Endometrial microvascular endothelial cells (primary cell): Measurements from ENCODE around the gene FAM168A. TPM values are rescaled to one million over a fixed set of nuclear protein-coding genes. Genes with fewer than 3 reads are reported as not detected.
"Not testable (repeated sequence)": the region's sequence is repeated elsewhere in the genome, so short reads cannot be mapped to it uniquely, and the experiment has no call there.

Experiments
- in situ Hi-C: cut with HindIII; loops from 2 replicates; pipeline ENCODE4 v1.10.0; 2017; ENCODE audit warnings: low sequenced_read_pairs, low pct_unique_long_range_greater_than_20kb; ENCODE audit errors: inconsistent ontology term
- total RNA-seq: library from RNA; depleted of rRNA; stranded (reverse); fragments of >200 nt; gene quantifications from one replicate; pipeline ENCODE4 v1.2.3, GENCODE V29; 2015; ENCODE audit errors: inconsistent ontology term

Gene FAM168A
- total RNA-seq, 1 donor from 2014 or later, result 13.4 TPM

DNA sequence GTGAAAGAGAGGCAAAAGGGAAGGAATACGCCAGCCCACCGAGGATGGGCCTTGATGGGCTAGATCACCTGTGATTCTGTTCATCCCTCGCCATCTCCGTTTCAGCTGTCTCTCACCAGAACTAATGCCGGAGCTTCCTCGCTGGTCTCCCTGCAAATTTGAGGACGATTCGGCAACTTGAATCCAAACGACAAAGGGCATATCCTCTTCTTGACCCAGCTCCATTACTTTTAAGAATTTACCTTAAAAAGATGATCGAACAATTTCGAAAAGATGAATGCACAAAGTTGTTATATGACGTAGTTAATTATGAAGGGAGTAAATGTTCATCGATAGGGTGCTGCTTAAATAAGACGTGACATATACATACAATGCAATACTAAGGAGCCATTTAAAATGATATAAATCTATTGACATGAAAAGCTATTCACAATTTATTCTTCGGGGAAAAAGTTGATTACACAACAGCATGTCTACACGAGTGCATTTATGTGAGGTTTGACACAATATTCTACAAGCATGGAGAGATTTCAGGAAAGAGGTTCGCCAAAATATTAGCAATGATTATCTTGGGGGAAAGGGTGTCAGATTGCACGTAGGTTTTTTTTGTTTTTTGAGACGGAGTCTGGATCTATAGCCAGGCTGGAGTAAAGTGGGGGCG is 937 bp upstream of the FAM168A start:
- in situ Hi-C loops, result no loop called here

DNA sequence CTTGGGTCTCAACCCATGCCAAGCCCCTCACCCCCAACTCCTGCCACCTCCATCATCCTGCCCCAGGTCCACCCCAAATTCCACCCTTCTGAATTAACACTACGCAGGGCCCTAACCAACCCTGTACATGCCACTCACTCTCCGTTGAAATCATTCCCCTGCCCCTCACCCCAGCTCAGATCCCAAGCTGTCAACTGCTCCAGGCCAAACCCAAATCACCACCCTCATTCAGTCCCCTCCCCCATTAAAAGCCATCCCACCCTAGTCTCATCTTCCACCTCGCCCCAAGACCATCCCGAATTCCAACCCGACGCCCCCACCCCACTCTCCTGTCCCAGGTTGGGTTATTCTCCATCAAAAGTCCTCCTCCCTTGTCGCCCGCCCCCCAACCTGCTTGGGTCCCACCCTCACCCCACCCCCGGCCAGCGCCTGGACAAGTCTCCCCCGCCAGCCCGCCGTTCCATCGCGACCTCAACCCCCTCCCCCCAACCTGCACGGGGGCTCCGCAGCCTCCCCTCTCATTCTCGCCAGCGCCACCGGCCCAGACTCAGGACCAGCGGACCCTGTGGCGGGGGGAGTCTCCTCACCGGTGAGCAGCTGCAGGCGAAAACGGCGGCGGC is 466 bp downstream of the FAM168A start:
- in situ Hi-C loops, result no loop called here

DNA sequence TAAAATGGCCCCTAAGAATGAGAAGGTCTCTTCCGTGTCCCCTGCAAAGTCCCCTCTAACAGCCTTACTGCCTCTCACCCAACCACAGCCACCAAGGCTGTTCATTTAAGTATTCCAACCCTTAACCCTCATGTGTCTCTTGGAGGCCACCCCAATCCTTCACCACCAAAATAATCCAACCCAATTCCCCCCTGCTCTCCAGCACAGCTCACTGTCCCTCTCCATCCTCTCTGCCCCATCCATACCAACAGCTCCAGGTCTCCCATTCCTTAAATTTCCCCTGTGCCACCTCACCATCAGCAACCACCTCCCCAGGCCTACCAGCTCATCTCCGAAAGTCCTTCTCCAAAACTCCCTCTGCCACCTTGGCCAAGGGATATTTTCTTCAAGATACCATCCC is 1.4 kb downstream of the FAM168A start:
- in situ Hi-C loops, result no loop called here

DNA sequence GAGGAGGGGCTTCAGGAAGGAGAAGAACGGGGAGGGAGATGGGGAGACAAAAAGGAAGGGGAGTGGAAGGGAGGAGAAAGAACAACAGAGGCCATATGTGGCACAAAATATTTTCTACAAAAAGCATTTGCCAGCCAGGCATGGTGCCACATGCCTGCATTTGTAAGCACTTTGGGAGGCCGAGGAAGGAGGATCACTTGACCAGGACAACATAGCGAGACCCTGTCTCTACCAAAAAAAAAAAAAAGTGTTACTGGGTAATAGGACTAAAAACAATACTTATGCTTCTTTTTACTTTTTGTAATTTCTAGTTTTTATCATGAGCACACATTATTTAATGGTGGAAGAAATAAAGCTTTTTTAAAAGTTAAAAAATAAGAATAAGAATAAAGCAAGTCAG is 5.3 kb downstream of the FAM168A start:
- in situ Hi-C loops, result no loop called here

DNA sequence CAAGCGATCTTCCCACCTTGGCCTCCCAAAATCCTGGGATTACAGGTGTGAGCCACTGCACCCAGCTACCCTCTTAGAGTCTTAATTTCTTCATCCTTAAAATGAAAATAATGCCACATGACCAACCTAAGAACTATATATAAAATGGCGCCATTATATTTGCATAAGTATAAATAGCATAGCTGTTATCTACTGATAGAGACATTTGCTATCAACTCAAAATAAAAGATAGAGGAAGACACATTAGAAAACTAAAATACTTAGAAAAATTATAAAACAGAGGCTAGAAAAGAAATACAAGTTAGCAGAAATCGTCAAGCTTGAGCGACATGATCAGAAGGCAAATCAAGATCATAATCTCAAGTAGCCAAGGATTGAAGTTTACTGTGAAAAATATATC is 6.2 kb downstream of the FAM168A start:
- in situ Hi-C loops, result no loop called here

DNA sequence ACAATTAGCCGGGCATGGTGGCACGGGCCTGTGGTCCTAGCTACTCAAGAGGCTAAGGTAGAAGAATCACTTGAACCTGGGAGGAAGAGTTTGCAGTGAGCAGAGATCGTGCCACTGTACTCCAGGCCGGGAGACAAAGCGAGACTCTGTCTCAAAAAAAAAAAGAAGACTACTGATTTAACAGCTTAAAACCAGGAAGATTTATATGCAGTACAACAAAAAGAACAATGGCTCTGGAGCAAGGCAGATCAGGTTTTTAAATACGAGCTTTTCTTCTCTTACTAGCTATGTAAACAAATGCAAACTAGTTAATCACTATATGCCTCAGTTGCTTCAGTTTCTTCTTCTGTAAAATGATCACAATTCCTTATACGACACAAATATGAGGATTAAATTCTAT is 6.9 kb downstream of the FAM168A start:
- in situ Hi-C loops, result no loop called here

DNA sequence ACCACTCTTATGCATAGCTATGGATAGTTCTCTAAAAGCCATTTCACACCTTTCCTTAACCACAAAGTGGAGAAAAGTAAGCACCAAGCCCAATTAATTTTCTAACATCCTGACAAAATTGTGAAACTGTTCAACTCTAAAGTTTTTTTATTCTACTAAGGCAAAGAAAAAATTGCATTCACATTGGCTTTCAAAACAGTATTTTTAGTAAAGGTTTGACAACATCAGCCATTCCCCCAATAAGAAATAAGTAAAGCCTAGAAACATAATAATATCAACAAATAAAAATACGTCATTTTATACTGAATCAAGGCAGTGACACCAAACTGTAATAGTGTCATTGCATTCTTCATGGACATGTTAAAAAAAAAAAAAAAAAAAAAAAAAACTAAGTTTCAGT is 11.1 kb downstream of the FAM168A start:
- in situ Hi-C loops, result no loop called here

DNA sequence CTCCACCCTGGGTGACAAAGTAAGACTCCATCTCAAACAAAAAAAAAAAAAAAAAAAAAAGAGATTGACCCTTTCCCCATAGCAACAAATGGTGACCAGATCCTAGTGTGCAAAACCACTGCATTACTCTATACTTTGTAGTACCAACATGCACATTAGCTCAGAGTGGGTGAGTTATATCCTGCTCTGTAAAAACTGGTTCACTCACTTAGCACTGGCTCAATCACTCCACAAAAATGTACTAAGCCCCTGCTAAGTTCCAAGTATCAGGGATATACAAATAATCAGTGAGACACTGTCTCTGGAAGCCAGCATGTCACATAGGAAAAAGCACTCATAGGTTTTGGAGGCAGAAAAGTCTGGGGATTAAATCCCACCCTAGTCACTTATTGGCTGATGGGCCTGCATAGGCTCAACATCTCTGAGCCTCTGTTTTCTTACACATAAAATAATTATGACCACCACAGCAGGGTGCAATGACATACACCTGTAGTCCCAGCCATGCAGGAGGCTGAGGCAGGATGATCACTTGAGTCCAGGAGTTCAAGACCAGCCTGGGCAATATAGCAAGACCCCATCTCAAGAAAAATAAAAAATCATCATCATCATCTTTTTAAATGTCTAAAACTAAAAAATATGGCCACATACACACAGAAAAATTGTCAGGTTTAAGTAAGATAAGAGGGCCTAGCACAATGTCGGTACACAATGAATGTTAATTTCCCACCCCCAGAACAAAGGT is 11.9 kb downstream of the FAM168A start:
- in situ Hi-C loops, result no loop called here

DNA sequence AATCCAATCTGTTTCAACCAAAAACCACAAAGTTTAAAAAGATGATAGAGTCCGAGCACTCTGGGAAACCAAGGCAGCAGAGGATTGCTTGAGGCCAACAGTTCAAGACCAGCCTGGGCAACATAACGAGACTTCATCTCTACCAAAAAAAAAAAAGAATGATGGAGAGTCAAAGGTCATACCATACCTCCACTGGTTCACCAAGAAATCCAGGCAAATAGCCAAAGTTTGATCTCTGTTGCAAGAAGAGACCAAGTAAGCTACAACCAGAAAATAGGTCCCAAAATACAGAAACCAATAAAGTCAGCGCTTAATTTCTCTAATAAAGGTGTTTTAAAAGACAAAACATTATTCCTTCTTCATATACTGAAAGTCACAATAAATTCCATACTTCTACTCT is 13.1 kb downstream of the FAM168A start:
- in situ Hi-C loops, result no loop called here

DNA sequence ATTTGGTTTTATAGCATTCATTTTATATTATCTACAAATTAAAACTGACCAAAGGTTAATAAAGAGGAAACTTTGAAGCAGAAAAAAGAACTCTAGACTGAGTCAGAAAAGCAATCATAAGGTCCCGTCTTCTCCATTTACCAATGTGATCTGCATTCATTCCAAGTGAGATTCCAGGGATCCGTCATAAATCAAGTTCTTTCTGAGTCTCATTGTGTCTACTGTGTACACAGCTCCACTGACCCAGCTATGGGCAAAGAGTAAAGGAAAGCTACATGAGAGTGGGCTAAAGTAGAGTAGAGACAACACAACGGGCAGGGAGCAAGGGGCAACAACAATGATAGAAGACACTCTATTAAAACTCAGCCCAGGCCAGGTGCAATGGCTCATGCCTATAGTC is 15.3 kb downstream of the FAM168A start:
- in situ Hi-C loops, result no loop called here

DNA sequence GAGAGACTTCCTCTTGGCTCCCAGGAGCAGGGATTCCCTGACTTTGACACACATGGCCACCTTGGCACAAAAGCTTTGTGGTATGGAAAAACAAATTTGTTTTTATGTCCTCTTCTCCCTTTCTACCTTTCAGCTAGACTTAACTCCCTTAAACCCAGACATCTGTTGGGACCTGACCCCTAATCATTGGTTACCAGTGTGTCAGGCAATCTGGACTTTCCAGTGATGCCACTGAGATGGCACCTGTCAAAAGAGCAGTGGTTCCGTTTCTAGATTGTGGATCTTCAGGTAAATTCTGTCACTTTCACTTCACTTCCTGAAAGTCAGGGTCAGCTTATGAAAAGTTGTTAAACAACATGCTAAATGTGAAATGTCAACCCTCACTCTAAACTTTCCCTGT is 17.2 kb downstream of the FAM168A start:
- in situ Hi-C loops, result not testable (repeated sequence)

DNA sequence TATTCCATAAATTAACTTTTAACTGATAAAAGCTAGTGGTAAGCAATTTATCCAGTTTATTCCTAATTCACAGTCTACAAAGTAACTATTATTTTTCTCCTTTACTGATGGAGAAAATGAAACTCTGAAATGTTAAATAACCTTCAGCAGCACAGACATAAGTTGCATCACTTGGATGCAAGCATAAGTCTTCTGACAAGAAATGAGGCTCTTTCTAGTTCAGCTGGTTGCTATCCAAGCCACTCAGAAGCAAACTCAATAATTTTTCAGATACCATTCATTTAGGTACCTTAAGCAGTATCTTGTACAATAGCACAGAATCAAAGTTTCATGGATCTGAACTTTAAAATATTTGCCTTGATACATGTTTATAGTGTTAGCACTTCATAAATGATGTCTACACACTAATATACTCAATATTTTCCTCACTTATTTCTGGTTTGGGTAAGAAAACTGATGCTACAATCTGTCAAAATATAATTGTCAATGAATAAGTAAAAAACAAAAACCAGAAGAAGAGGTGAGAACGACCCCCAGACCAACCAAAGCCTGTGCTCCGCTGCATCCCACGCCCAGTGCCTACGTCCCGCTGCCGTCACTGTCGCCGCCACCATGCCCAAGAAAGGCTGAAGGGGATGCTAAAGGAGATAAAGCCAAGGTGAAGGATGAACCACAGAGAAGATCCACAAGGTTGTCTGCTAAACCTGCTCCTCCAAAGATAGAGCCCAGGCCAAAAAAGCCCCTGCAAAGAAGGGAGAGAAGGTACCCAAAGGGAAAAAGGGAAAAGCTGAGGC is 18.1 kb downstream of the FAM168A start:
- in situ Hi-C loops, result no loop called here

DNA sequence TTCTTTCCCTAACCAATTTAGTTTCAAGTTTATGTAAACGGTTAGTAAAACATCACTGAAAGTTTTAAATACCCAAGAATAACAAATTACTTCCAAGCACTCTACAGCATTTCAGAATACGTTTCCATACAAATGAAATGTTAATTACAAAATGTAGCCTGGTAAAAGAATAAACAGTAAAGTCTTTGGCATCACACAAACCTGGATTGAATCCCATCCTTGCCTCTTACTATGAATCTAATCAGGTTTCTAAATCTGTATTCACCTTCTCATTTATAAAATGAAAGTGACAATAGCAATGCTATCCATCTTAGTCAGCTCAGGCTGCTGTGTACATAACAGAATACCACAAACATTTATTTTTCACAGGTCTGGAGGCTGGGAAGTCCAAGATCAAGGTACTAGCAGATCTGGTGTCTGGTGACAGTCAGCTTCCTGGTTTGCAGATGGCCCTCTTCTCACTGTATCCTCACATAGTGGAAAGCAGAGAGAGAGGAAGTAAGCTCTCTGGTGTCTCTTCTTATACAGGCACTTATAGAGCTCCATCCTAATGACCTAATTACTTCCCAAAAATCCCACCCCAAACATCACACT is 19.2 kb downstream of the FAM168A start:
- in situ Hi-C loops, result no loop called here

DNA sequence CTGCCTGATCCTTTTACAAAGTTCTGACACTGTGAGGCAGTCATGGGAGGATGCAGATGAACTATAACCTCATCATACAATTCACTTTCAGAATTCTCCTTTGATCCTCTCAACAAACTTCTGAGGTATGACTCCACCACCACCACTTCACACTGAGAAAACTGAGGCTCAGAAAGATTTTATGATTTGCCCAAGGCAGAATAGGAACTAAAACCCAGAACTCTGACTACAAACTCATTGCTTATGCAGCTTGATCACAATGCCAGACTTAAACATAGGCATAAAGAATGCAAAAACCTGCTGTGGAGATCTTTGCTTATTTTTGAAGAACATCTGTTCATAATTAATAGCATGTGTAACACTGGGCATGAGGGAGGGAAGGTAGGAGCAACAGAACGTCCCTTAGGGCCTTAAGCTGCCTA is 20.4 kb downstream of the FAM168A start:
- in situ Hi-C loops, result no loop called here

DNA sequence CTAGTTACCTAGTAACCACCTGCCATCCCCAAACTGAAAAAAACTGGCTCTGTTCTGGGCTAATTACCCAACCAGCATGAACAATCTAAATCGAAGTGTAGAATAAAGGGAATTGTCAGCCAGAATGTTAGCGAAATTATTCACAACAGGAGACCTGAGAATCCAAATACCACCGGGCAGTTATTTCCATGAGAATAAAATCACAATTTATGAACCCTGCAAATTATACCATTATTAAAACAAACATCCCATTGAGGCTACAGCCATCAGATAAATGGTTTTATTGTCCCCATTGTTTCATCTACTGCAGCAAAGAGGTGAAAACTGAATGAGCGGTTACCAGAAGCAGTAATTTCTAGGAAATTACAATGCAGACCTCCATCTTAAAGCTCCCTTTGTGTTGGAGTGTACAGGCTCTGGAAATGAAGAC is 21.7 kb downstream of the FAM168A start:
- in situ Hi-C loops, result no loop called here

DNA sequence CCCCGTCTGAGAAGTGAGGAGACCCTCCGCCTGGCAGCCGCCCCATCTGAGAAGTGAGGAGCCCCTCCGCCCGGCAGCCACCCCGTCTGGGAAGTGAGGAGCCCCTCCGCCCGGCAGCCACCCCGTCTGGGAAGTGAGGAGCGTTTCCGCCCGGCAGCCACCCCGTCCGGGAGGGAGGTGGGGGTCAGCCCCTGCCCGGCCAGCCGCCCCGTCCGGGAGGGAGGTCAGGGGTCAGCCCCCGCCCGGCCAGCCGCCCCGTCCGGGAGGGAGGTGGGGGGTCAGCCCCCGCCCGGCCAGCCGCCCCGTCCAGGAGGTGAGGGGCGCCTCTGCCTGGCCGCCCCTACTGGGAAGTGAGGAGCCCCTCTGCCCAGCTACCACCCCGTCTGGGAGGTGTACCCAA is 25.9 kb downstream of the FAM168A start:
- in situ Hi-C loops, result not testable (repeated sequence)

DNA sequence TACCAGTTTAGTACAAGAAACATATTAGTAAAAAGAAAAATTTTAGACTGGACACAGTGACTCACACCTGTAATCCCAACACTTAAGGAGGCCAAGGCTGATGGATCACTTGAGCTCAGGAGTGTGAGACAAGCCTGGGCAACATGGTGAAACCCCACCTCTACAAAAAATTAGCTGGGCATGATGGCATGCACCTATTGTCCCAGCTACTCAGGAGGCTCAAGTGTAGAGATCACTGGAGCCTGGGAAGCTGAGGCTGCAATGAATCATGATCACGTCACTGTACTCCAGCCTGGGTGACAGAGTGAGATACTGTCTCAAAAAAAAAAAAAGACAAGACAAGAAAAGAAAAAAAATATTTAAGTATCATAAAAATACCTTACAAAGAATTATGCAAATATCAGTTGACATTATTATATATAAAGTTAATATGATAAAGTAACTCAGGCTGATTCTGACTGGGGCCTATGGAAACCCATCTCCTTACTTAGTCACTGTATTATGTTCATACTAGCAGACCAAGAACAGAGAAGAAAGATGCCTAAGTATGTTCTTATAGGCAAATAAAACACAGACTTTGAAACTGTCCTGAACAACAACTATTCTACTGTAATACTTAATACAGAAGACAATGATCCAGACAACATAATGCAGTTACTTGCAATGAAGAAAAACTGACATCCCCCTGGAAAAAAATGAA is 27.3 kb downstream of the FAM168A start:
- in situ Hi-C loops, result no loop called here

DNA sequence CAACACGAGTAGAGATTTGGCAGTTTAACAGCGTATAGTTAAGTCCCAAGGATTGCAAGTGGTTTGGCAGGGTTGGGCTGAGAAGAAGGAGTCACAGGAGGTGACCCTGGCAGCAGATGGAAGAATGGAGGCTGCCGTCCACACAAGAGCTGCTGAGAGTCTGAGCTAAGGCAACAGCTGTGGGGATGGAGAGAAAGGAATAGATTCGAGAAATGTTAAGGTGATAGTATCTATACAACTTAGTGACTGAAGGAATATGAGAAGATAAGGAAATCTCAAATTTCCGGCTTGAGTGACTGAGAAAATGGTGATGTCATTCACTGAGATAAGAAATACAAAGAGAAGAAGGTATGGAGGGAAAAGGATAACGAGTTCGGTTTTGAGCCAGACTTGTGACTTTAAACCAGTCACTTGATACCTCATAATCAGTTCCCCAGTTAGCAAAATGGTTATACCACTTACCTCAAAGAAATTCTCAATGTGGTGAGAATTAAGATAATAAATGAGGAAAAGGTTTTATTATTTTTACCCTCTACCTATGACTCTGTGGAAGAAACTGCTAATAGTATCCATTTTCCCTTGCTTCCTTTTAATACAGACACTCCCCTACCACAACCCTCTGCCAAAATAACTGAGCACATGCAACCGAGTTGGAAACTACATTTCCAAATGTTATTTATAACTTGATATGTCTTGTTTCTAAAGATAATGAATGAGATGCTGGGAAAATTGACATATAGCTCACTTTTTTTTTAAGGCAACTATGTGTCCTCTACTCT is 30.7 kb downstream of the FAM168A start:
- in situ Hi-C loops, result no loop called here
